GM18508 (cell line): Measurements from ENCODE around the gene PERM1.
A peak's percentile ranks its signal among the peaks of the same experiment; 100 is the strongest.

ENCODE experiments used
- ATAC-seq: cut with Tn5 transposase; IDR thresholded peaks from one replicate; pipeline ENCODE4 v1.9.1; 2021; ENCODE audit warnings: moderate number of reproducible peaks; ENCODE audit not compliant: insufficient read depth, unreplicated experiment

Gene PERM1

GRCh38 chr1:966135-966703 is 15.7 kb downstream of the PERM1 start, which contains the start of gene PLEKHN1:
Gene PLEKHN1, plus strand, starts transcription at chr1:966482. Its CDS starts 50 bp downstream, at chr1:966532.
- ATAC-seq: no peak

GRCh38 chr1:965526-966134 is 16.3 kb downstream of the PERM1 start:
- ATAC-seq: no peak

GRCh38 chr1:964691-965525 is 17.0 kb downstream of the PERM1 start:
- no peak for ATAC-seq

- ATAC-seq: no peak
Observed at GRCh38 chr1:963746-964525, 18.0 kb downstream of the PERM1 start.

- ATAC-seq: no peak
Observed at GRCh38 chr1:963301-963651, 18.6 kb downstream of the PERM1 start.

- ATAC-seq: no peak
Observed at GRCh38 chr1:962381-963300, 19.3 kb downstream of the PERM1 start.

- no peak for ATAC-seq
Observed at GRCh38 chr1:961132-961669, 20.7 kb downstream of the PERM1 start.

GRCh38 chr1:960363-961131 is 21.3 kb downstream of the PERM1 start, which contains the start of gene KLHL17:
Gene KLHL17, plus strand, starts transcription at chr1:960584. Its CDS starts 110 bp downstream, at chr1:960694.
- ATAC-seq: no peak

GRCh38 chr1:959731-960362 is 22.0 kb downstream of the PERM1 start:
- ATAC-seq: no peak

- peak; percentile 43 for ATAC-seq
Observed at GRCh38 chr1:958823-959730, 22.8 kb downstream of the PERM1 start, which contains the start of gene NOC2L. Gene NOC2L, minus strand, starts transcription at chr1:959256. Its CDS starts 16 bp downstream, at chr1:959240.

- no peak for ATAC-seq
Observed at GRCh38 chr1:956636-957035, 25.3 kb downstream of the PERM1 start.

- ATAC-seq: no peak
Observed at GRCh38 chr1:955474-955873, 26.4 kb downstream of the PERM1 start.

- no peak for ATAC-seq
Observed at GRCh38 chr1:954927-955326, 27.0 kb downstream of the PERM1 start.

GRCh38 chr1:953524-954320 is 28.2 kb downstream of the PERM1 start:
- no peak for ATAC-seq

GRCh38 chr1:952603-953002 is 29.3 kb downstream of the PERM1 start:
- ATAC-seq: no peak

- ATAC-seq: no peak
Observed at GRCh38 chr1:952201-952600, 29.7 kb downstream of the PERM1 start.
